ENCODE data around the gene DACT3.
A peak's percentile ranks its signal among the peaks of the same experiment; 100 is the strongest.
"Not testable (repeated sequence)": the region's sequence is repeated elsewhere in the genome, so short reads cannot be mapped to it uniquely, and the experiment has no call there.

The DACT3 gene

DNA sequence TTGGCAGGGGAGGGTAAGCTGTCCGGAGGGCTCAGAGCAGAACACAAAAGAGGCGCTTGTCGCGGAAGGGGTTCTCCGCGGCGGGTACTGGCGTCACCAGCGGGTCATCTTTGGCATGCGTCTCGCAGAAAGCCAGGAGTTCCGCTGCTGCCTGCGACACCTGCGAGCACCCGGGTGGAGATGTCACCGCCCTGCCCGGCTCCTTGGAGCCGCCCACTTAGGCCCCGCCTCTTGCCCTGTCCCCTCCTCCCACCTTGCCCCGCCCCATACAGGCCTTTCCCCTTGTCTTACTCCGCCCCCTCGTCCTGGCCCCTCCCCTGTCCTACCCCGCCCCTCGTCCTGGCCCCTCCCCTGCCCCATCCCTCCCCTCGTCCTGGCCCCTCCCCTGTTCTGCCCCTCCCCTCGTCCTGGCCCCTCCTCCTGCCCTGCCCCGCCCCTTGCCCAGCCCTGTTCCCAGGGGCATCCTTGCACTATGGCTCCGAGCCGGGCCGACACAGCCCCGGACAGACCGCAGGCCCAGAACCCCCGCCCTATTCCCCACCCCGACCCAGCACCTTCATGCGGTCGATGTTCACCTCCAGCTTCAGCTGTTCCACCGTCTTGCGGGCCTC is 26.8 kb downstream of the DACT3 start:
- DNase-seq (ENCODE audit: low spot score) = peak; percentile 81

DNA sequence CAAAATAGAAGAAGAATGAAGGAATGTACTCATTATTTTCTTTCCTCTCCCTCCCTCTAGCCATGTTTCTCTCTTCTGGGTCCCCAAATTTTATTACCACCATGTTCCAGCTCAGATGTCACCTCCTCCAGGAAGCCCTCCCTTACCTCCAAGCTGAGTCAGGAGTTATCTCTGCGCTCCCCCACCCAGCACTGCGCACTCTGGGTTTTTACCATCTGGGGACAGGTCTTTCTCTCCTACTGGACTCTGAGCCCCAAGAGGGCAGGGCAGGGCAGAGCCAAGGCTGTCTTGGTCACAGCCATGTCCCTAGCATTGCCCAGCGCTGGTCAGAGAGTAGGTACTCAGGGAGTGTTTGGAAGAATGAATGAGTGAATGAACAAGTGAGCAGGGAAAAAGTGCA is 27.9 kb downstream of the DACT3 start:
- DNase-seq (ENCODE audit: low spot score) = no peak

DNA sequence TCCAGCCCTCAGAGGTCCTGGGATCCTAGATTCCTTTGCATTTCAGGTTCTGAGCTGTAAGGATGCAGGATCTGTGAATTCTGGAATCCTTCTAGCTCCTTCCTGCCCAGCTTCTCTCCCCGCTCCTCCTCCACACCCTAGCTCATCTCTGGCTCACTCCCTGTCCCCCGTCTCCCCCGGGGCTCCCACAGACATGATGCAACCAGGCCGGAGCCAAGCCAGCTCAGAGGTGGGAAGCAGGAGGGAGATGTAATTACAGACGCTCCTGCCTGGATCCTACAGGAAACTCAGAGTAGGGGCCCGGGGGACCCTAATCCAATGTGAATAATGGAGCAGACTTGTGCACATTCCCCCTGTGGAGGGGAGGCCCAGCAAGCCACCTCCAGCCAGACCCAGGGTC is 29.5 kb downstream of the DACT3 start:
- DNase-seq (ENCODE audit: low spot score) = no peak

DNA sequence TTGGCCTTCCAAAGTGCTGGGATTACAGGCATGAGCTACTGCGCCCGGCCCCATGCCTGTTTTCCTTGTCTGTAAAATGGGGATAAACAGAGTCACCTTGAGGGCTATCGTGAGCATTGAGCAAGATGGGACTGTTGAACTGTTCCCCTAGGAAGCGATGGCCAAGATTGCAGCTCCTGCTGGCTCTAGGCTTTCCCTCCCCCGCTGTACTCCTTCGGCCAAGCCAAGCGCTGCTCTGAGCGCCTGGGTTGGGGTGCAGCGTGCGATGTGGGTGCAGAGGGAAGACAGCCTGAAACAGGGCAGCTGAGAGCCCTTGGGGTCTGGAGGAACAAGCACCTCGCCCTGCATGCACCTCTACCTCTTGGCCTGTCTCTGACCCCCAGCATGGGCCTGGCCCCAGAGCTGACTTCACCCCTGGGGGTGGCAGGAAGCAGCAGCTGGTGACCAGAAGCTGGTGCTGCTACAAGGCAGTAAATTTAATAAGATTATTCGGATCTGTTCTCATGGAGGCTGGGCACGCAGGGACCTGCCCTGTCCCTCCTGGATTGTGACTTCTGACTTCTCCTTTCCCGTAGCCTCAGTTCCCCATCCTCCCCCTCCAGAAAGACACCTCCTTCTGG is 30.3 kb downstream of the DACT3 start:
- DNase-seq (ENCODE audit: low spot score) = no peak

DNA sequence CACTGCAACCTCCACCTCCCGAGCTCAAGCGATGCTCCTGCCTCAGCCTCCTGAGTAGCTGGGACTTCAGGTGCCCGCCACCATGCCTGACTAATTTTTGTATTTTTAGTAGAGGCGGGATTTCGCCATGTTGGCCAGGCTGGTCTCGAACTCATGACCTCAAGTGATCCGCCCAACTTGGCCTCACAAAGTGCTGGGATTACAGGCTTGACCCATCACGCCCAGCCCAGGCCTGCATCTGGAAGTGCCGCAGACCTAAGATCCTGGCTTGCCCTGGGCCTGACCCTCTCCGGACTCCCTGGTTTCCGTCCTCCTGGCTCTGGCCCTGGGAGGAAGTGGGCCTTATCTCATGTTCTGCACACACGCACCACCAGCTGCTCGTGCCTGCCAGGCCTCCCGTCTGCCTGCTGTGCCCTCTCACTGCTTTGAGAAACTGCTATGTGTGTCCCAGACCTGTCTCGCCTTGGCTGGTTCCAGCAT is 31.4 kb downstream of the DACT3 start:
- no peak for DNase-seq (ENCODE audit: low spot score)

DNA sequence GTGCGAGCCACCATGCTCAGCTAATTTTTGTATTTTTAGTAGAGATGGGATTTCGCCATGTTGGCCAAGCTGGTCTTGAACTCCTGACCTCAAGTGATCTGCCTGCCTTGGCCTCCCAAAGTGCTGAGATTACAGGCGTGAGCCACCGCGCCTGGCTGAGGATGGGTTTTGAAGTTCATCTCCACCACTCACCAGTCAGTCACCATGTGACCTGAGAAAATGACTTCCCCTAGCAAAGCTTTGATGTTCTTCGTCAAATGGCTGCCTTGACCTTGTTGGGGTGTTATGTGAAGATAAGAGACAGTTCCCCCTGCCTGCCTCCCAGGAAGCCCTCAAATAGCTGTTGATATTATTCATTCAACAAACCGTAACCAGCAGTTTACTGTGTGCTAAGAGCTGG is 32.0 kb downstream of the DACT3 start:
- not testable (repeated sequence) for DNase-seq (ENCODE audit: low spot score)

DNA sequence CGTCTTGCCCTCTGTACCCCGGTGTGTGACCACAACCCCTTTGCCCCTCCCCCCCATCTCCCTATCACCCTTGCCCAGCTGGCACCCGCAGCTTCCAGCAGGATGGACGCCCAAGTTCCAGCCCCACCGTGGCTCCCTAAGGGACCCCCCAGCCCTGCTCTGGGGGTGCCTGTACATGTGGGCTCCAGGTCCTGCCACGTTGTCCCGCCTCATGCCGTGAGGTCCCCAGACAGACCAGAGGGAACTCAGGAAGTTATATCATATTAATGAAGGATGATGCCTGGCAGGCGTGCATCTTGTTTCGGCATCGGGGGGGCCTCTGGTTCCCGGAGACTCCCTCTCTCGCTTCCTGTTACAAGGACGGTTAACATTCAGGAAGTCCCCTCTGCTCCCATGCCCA is 34.5 kb downstream of the DACT3 start:
- no peak for DNase-seq (ENCODE audit: low spot score)

DNA sequence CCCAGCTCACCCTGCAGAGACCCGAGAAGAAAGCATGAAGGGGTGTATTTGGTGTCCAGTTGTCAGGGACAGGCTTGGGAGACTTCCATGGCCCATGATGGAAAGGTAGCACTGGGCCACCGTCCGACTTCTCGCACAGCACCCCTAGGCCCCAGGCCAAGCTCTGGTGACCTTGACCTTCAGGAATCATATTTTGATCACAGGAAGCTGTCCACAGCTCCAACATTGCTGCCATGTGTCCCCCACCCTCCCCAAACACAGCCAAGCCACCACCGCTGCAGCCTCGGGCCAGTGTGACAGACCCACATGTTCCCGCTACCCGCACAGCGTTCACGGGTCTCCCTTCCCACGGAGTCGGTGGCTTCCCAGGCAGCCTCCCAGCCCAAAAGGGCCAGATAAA is 35.3 kb downstream of the DACT3 start:
- DNase-seq (ENCODE audit: low spot score) = no peak

DNA sequence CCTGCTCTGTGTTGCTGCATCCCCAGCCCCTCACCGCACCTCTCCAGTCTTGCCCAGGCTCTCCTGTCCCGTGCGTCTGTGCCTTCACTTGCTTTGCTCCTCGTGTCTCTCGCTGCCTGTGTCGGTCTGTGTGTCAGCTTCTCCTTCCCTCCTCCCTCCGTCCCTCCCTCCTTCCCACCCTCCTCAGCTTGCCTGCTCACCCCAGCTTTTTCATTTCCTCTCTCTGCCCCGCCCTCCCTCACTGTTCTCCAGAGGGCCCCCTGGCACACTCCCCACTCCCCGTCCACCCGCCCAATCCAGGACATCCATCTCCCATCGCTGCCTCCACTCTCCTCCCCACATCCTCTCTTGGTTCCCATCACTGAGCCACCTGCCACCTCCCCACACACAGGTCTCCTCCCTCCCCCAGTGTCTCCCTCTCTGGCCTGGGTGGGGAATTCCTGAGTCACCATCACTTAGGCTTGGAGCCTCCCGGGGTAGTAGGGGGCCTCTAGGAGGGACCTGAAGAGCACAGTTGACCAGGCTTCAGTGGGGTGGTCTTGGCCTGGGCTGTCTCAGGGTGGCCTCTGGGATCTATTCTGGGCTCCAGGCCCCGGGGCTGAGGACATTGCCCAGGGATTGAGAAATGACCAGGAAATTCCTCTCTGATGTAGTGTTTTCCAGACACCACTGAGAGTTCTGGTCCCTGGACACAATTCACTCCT is 35.9 kb downstream of the DACT3 start, which contains the start of gene PTGIR:
TSS of gene PTGIR (minus strand) at position 132 of the 704 bp plus-strand sequence. CDS start 864 bp downstream, outside the sequence.
- peak; percentile 93 for DNase-seq (ENCODE audit: low spot score)

DNA sequence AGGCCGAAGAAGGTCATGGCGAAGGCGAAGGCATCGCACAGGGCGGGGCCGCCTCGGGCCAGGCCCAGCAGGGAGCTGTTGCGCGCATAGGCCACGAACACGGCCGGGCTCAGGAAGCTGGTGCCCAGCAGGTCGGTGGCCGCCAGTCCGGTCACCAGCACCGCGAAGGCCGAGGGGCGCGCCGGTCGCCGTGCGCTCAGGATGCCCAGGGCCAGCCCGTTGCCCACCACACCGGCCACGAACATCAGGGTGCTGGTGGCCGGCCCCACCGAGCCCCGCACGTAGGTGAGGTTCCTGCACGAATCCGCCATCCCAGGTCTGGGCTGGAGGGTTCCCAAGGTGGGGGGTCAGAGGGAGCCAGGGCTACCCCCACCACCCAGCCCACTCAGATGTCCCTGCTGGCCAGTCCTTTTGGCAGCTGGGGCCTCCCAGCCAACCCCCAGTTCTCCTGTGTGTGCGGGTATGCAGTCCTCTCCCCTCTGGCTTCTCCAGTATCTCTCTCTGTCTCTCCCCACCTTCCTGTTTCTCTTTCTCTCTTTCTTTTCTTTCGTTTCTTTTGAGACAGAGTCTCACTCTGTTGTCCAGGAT is 37.0 kb downstream of the DACT3 start:
- no peak for DNase-seq (ENCODE audit: low spot score)

DNA sequence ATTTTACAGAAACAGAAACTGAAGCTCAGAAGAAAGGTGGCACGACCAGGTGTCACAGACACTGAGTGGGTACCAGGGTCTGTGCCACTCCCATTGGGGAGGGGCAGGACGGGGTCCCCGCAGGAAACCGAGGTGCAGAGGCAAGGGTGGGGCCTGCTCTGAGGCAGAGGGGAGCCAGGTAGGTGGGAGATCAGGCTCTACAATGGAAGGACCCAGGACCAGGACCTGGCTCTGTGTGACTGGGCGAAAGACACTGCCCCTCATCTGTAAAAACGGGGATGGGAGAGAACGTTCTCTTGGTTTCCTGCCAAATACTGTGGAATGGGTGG is 38.9 kb downstream of the DACT3 start:
- no peak for DNase-seq (ENCODE audit: low spot score)

DNA sequence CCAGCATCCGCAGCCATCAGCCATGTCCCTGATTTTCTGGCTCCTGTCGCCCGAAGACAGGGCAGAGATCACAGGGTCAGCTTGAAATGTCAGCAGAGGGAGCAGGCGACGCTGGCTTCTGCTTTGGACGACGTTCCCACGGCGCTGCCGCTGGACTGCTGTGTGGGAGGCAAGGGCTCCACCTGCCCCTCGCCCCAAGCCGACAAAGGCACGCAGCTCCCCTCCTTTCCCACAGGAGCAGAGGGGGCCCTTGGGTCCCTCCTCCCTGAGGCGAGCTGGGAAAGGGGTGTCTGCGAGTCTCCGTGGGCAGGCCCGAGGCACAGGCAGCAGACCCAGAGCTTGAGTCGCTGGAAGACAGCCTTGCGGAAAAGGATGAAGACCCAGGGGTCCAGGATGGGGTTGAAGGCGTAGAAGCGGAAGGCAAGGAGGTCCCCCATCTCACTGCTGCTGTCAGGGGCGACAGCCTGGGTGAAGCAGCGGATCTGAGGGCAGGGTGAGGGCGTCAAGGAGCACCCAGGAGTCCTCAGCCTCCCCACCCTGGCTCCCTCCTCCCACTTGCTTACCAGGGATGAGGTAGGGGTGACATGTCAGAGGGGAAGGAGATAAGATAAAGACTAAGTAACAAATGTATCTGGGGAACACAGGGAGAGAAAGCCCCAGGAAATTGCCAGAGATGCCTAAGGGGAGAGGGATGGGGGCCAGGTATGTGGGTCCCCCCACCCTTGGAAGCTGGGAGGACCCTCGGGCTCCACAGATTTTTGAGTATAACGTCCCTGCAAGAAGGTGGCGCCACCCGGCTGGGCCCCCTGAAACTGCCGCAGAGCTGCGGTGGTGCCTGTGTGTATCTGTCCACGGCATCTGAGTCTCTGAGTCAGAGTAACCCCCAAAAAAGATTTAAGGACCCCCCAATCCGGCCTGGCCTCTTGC is 39.5 kb downstream of the DACT3 start:
- DNase-seq (ENCODE audit: low spot score) = no peak

DNA sequence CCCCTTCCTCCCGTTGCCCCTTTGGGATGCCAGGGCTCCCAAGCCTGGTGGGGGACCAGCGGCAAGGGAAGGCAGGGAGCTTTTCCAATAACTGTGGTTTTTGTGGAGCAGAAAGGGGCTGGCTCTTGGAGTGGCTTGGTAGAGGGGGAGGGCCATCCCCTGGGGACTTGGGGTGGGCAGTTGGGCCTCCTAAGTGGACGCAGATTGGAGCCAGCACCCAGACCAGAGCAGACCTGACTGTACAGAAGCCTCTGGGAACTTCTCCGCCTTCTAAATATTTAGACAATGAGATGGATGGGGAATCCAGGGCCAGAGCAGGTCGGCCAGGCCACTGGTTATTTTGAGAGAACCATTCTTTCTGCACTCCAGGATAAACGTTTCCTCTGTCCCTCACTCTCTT is 40.3 kb downstream of the DACT3 start:
- DNase-seq (ENCODE audit: low spot score) = peak; percentile 85

DNA sequence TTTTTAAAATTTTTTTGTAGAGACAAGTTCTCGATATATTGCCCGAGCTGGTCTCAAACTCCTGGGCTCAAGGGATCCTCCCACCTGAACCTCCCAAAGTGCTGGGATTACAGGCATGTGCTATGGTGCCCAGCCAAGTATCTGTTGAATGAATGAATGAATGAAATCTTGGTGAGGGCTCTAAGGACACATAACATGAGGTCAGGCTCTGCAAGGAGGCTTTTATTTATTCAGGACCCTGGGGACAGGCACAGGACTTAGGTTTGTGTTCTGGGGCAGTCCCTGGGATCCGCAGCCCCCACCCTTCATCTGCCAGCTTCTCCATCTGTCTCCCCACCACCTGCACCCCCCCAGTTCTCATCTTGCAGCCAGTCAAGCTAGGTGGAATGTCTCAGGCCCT is 40.7 kb downstream of the DACT3 start:
- DNase-seq (ENCODE audit: low spot score) = no peak

DNA sequence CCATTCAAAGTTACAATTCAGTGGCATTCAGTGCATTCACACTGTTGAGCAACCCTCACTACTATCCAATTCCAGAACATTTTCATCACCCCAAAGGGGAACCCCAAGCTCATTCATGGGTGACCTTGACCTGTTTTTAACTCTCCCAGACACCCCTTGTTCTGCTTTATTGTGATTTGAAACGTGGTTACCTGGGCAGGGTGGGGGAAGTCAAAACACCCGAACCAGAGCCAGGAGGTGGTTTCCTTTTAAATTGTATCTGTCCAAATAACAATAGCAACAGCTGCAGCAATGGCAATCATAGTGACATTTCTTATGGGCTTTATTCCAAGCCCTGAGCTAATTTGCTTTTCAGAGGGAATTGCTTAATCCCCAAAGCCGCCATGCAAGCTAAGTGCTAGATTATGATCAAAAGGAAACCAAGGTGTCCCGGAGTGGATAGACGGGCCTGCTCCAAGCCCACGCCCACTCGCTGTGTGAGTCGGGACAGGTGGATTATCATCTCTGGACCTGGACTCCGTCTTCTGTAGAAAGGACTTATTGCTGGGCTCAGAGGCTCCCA is 42.2 kb downstream of the DACT3 start:
- no peak for DNase-seq (ENCODE audit: low spot score)

DNA sequence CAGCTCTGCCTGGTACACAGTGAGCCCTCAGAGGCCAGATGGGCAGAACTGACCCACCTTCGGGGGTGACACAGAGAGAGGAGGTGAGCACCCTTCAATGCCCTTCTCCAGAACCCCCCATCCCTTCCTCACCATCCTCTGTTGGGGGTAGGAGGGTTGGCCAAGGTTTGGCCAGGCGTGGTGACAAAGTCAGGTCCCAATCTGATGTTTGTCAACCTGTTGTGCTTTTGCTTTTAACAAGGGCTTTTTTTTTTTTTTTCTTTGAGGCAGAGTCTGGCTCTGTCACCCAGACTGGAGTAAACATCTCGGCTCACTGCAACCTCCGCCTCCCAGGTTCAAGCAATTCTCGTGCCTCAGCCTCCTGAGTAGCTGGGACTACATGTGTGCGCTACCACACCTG is 43.4 kb downstream of the DACT3 start:
- DNase-seq (ENCODE audit: low spot score) = no peak

DNA sequence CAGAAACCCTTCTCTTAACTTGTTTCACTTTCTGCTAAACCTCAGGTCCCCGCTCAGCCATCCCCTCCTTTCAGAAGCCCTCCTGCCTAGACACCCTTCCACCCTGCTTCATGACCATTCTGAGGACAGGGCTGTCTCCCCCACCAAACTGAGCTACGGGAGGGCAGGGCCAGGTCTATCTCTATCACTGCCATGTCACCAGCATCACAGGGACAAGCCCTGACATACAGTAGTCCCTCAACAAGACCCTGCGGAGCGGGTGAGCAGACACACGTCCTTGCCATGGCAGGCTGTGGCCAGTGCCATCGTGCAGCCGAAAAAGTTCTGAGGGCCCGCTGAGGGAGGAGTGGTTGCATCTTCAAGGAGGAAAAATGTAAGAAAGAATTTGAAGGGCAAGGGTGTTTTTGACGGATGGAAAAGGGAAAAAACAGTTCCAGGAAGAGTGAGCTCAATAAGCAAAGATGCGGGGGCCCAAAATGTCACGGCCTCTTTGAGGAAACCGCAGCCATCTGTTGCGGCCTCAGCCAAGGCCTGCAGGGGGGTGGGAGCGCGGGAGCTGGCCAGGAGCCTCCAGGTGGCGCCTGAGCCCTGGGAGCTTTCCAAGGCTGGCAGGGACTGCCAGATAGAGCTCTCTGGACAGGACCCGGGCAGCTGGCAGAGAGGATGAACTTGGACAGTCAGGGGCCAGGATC is 44.2 kb downstream of the DACT3 start:
- peak; percentile 74 for DNase-seq (ENCODE audit: low spot score)

DNA sequence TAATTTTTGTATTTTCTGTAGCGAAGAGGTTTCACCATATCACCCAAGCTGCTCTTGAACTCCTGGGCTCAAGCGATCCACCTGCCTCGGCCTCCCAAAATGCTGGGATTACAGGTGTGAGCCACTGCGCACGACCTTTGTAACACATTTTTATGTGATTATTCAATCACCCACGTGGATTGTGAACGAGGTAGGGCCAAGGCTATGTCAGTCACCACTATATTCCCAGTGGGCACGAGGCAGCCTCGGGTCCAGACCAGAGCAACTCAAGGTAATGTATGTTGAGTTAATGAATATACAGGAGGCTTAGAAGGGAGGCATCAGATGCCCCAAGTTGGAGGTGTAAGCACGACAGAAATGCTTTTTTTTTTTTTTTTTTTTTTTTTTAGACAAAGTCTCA is 45.0 kb downstream of the DACT3 start:
- DNase-seq (ENCODE audit: low spot score) = no peak

DNA sequence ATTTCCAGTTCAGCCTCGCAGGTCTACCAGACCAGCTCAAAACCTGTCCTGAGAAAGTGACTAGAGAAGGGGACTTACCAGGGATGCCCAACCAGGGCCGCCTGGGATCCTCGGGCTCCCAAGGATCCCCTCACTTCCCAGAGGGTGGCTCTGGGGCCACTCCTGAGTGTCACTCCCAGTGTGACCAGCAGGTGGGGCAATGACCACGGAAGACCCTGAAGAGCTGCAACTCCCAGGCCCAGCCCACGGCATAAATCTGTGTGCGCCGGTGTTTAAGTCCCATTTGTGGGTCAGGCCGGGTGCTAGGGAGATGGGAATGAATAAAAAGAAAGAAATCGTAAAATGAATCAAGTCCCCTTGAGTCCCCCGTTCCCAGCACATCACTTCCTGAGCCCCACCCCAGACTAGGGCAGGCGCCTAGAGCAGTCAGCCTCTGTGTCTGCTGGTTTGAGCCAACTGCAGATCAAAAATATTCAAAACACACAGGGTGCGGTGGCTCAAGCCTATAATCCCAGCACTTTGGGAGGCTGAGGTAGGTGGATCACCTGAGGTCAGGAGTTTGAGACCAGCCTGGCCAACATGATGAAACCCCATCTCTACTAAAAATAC is 46.8 kb downstream of the DACT3 start:
- peak; percentile 86 for DNase-seq (ENCODE audit: low spot score)

DNA sequence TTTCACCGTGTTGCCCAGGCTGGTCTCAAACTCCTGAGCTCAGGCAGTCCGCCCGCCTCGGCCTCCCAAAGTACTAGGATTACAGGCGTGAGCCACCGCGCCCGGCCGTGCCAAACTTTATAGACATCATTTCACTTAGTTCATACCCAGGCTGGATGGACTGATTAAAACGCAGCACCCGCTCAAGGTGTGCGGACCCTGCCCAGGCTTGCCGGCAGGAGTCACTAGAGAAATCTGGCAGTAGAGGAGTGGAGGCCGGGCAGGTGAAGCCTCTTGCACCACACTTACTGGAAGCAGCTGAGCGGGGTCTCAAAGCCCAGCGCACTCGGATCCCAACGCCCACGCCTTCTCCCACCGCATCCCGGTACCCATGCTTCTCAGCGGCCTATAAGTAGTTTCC is 47.5 kb downstream of the DACT3 start:
- DNase-seq (ENCODE audit: low spot score) = no peak

DNA sequence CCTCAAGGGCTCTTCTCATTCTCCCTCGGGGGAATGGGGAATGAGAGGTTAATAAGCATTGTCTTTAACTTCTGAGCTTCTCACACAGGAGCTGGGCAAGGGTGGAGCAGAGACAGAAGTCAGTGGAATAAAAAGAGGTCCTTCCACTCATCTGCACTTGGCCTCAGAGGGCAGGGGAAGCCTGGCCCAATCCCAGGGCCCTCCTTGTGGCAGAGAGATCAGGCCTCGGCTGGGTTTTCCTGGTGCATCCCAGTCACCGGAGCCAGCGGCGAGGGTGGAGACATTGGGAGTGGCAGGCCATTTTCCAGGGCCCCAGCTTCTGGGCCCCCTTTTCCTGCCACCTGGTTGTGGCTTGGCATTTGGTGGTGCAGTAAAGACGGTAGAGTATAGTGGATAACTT is 49.2 kb downstream of the DACT3 start:
- peak; percentile 4 for DNase-seq (ENCODE audit: low spot score)
